ENCODE results near the gene PDZD2. TPM values are rescaled to one million over a fixed set of nuclear protein-coding genes. Genes with fewer than 3 reads are reported as not detected.
"Not testable (repeated sequence)": the region's sequence is repeated elsewhere in the genome, so short reads cannot be mapped to it uniquely, and the experiment has no call there.

The PDZD2 gene
- total and polyA plus RNA-seq, 12 donors = 2.2 to 10.3 (median 5.0) TPM

DNA sequence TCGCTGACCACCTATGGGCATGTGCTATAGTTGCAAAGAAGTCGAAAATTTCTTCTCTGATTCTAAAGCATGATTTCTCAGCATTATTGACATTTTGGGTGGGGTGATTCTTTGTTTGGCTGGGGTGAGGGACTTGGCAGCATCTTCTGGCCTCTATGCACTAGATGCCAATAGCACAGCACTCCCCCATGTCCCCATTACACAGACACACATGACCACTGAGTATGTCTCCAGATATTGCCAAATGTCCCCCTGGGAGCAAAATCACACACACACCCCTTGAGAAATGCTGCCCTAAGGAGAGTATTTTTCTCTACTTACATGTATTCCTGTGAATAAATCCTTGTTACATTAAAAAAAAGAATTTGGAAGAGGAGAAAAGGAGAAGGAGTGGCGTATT lies 89.1 kb downstream of the PDZD2 start:
- no peaks in the 10 kb centered on the region for H3K36me3 ChIP-seq (replicated peaks in 1 of 2)
- H3K27ac ChIP-seq = no peak overlapping the region
- no peak overlapping the region for H3K4me3 ChIP-seq
- intact Hi-C loops (cut with DNase I) = no loop called here
- no peaks in the 10 kb centered on the region for H3K9me3 ChIP-seq (replicated peaks in 1 of 3)
- no peak for TF ChIP-seq POLR2A (IDR thresholded peaks at IDR 0.05)
- TF ChIP-seq, protein P1, sequence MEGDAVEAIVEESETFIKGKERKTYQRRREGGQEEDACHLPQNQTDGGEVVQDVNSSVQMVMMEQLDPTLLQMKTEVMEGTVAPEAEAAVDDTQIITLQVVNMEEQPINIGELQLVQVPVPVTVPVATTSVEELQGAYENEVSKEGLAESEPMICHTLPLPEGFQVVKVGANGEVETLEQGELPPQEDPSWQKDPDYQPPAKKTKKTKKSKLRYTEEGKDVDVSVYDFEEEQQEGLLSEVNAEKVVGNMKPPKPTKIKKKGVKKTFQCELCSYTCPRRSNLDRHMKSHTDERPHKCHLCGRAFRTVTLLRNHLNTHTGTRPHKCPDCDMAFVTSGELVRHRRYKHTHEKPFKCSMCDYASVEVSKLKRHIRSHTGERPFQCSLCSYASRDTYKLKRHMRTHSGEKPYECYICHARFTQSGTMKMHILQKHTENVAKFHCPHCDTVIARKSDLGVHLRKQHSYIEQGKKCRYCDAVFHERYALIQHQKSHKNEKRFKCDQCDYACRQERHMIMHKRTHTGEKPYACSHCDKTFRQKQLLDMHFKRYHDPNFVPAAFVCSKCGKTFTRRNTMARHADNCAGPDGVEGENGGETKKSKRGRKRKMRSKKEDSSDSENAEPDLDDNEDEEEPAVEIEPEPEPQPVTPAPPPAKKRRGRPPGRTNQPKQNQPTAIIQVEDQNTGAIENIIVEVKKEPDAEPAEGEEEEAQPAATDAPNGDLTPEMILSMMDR (IDR thresholded peaks at IDR 0.05) = no peak
- H3K4me1 ChIP-seq (replicated peaks in 1 of 2) = no peaks in the 10 kb centered on the region
- H3K27me3 ChIP-seq = no peaks in the 10 kb centered on the region
- WGBS, 4 donors = 85 to 92% (median 90%) methylated on average over 3 of the region's 3 CpGs
- no peak for DNase-seq

DNA sequence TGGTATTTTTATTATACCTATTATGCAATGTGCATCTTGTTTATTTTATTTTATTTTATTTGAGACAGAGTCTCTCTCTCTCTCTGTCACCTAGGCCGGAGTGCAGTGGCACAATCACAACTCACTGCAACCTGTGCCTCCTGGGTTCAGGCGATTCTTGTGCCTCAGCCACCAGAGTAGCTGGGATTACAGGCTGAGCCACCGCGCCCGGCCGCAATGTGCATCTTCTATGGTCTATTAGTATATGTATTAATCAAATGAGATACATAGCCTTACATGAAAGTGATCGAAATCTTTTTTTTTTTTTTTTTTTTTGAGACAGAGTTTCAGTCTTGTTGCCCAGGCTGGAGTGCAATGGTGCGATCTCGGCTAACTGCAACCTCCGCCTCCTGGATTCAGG lies 89.9 kb downstream of the PDZD2 start:
- intact Hi-C loops (cut with DNase I); H3K27ac ChIP-seq; H3K36me3 ChIP-seq (replicated peaks in 1 of 2); H3K9me3 ChIP-seq (replicated peaks in 1 of 3); H3K4me1 ChIP-seq (replicated peaks in 1 of 2); H3K4me3 ChIP-seq; DNase-seq; H3K27me3 ChIP-seq: not testable (repeated sequence)
- 93 to 100% (median 98%) methylated on average over 10 of the region's 10 CpGs for WGBS, 4 donors

DNA sequence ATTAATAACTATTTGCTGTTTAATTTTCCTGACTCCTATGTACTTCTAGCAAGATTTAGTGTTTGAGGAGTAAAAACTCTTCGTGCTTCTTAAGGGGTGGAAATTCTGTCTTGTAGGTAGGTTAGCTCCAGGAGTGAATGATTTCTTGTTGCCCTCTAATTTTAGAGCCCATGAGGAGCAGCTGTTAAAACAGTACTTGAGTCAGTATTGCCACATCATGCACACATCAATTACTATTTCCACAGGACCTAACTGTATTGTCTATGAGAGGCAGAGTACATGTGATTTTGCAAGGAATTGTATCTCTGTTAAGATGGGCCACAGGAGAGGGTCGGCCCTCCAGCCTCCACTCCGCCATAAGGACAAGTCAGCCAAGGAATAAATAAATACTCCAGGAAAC lies 91.2 kb downstream of the PDZD2 start:
- intact Hi-C loops (cut with DNase I) = no loop called here
- no peaks in the 10 kb centered on the region for H3K9me3 ChIP-seq (replicated peaks in 1 of 3)
- H3K4me3 ChIP-seq = no peak overlapping the region
- no peak for TF ChIP-seq POLR2A (IDR thresholded peaks at IDR 0.05)
- TF ChIP-seq, protein P1 (IDR thresholded peaks at IDR 0.05) = no peak
- WGBS, 4 donors = 88 to 93% (median 92%) methylated on average over 3 of the region's 3 CpGs
- H3K4me1 ChIP-seq (replicated peaks in 1 of 2) = no peaks in the 10 kb centered on the region
- H3K27me3 ChIP-seq = no peaks in the 10 kb centered on the region
- H3K36me3 ChIP-seq (replicated peaks in 1 of 2) = no peaks in the 10 kb centered on the region
- H3K27ac ChIP-seq = no peak overlapping the region
- no peak for DNase-seq

DNA sequence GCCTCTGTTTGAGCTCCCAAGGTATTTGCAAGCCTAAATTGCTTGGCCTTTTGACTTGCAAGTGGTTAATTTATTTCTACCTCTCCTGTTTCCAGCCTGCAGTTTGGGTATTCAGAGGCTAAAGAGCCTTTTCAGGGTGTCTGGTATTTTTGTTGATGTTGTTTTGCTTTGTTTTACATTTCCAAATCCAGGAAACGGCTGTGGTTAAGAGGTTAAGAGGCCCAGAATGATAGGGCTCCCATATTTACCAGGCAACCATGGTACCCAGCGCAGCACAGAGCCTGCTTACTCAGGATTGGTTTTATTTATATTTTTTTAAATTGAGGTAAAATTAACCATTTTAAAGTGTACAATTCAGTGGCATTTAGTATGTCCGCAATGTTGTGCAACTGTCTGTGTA lies 92.1 kb downstream of the PDZD2 start:
- H3K9me3 ChIP-seq (replicated peaks in 1 of 3) = no peaks in the 10 kb centered on the region
- H3K4me1 ChIP-seq (replicated peaks in 1 of 2) = no peaks in the 10 kb centered on the region
- H3K27ac ChIP-seq = no peak overlapping the region
- no peak for TF ChIP-seq POLR2A (IDR thresholded peaks at IDR 0.05)
- TF ChIP-seq, protein P1 (IDR thresholded peaks at IDR 0.05) = no peak
- intact Hi-C loops (cut with DNase I) = no loop called here
- WGBS, 4 donors = 74 to 90% (median 82%) methylated on average over 3 of the region's 3 CpGs
- H3K4me3 ChIP-seq = no peak overlapping the region
- no peaks in the 10 kb centered on the region for H3K27me3 ChIP-seq
- DNase-seq = no peak
- H3K36me3 ChIP-seq (replicated peaks in 1 of 2) = no peaks in the 10 kb centered on the region

DNA sequence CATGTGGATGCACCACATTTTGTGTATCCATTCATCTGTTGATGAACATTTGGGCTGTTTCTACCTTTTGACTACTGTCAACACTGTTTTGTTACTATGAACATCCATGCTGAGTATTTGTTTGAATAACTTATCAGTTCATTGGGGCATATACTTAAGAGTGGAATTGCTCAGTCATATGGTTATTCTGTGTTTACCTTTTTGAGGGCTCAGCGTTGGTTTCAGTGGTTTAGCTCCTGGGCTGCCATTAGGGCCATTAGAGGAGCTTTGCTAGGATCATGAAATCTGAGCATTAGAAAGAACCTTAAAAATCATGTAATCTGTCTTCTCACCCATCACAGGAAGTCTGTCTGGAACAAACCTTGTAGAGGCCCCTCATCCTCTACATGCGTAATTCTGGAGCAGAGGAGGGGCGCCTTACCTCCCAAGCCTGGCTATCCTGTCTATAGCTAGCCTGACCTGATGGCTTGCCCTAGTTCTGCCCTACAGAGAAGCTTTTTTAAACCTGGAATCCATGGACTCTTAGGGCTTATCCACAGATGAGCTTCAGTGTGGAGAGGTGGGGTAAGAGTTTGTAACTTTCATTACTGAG lies 92.9 kb downstream of the PDZD2 start:
- Histone ChIP-seq H3K4me3 (no peak overlapping the region), H3K27ac (no peak overlapping the region), H3K36me3 (replicated peaks in 1 of 2) (no peaks in the 10 kb centered on the region), H3K9me3 (replicated peaks in 1 of 3) (no peaks in the 10 kb centered on the region), H3K4me1 (replicated peaks in 1 of 2) (no peaks in the 10 kb centered on the region), H3K27me3 (no peaks in the 10 kb centered on the region)
- WGBS, 4 donors = 84 to 95% (median 92%) methylated on average over 3 of the region's 3 CpGs
- TF ChIP-seq, protein P1 (IDR thresholded peaks at IDR 0.05) = no peak
- TF ChIP-seq POLR2A (IDR thresholded peaks at IDR 0.05) = no peak
- no peak for DNase-seq
- intact Hi-C loops (cut with DNase I) = no loop called here

DNA sequence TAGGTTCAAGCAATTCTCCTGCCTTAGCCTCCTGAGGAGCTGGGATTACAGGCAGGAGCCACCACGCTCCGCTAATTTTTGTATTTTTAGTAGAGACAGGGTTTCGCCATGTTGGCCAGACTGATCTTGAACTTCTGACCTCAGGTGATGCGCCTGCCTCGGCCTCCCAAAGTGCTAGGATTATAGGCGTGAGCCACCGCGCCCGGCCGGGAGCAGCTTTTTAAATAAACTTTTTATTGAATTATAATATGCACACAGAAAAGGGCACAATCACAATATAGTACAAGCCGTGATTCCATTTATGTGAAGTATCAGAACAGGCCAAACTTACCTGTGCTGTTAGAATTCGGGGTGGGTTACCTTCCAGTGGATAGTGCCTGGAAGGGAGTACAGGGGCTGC lies 93.9 kb downstream of the PDZD2 start:
- intact Hi-C loops (cut with DNase I); H3K4me1 ChIP-seq (replicated peaks in 1 of 2); H3K9me3 ChIP-seq (replicated peaks in 1 of 3); H3K4me3 ChIP-seq; H3K27me3 ChIP-seq; DNase-seq; H3K27ac ChIP-seq; H3K36me3 ChIP-seq (replicated peaks in 1 of 2): not testable (repeated sequence)
- 94 to 98% (median 94%) methylated on average over 12 of the region's 12 CpGs for WGBS, 4 donors
